Sigmoid colon (tissue), 7 donors: ENCODE results near the gene CNTD1. TPM values are rescaled to one million over a fixed set of nuclear protein-coding genes. Genes with fewer than 3 reads are reported as not detected.

ENCODE experiments used
- DNase-seq: peaks from one replicate; pipeline ENCODE4 v3.0.0-alpha.2; 2019
- H3K27ac ChIP-seq, 4 donors: fragments of 200-600 bp; sonication (generic); one replicate each; pipeline ENCODE4 v1.5.1; 2016 to 2019; ENCODE audit warnings: mild to moderate bottlenecking in 1 of 4
- H3K27me3 ChIP-seq, 3 donors: fragments of 200-600 bp; sonication (generic); one replicate each; pipeline ENCODE4 v1.5.1; 2019; ENCODE audit warnings: mild to moderate bottlenecking in 1 of 3
- H3K36me3 ChIP-seq, 4 donors: fragments of 200-600 bp; sonication (generic); one replicate each; pipeline ENCODE4 v1.5.1; 2016 to 2019
- H3K4me1 ChIP-seq, 4 donors: fragments of 200-600 bp; sonication (generic); one replicate each; pipeline ENCODE4 v1.5.1; 2017 to 2019
- H3K4me3 ChIP-seq, 4 donors: fragments of 200-600 bp; sonication (generic); one replicate each; pipeline ENCODE4 v1.5.1; 2017 to 2019; ENCODE audit warnings: mild to moderate bottlenecking in 2 of 4, moderate library complexity in 1 of 4
- H3K9me3 ChIP-seq, 4 donors: fragments of 200-600 bp in 3 of 4; sonication (generic) in 3 of 4; one replicate each; pipeline versions ENCODE4 v1.5.1 to v1.6.1; 2013 to 2019
- EP300 ChIP-seq, 4 donors: sonication (generic); formaldehyde crosslinking; IDR thresholded peaks; one replicate each; pipeline ENCODE4 v1.6.1; 2017; ENCODE audit warnings: antibody characterized with exemption in 4 of 4
- POLR2A ChIP-seq, 2 donors: fragments of 450-650 bp; IDR thresholded peaks; one replicate each; pipeline ENCODE4 v1.6.1; 2016; ENCODE audit warnings: antibody characterized with exemption in 2 of 2, mild to moderate bottlenecking in 2 of 2, moderate library complexity in 2 of 2
- POLR2AphosphoS5 ChIP-seq, 4 donors: sonication (generic); formaldehyde crosslinking; IDR thresholded peaks; one replicate each; pipeline ENCODE4 v1.6.1; 2017; ENCODE audit warnings: antibody characterized with exemption in 4 of 4
- WGBS, 2 donors: extraction: QIAGEN DNeasy Blood & Tissue Kit; methylation state at CpG; one replicate each; pipeline ENCODE4 v1.1.7; 2013; 5-methylcytosine and 5-hydroxymethylcytosine counted together
- intact Hi-C: fragments of 100-400 bp; cut with DNase I; formaldehyde crosslinking; loops from one replicate; pipeline ENCODE4 v1.15.1; 2023
- polyA plus RNA-seq, 3 donors: library from polyadenylated mRNA; stranded (reverse); fragments of 200-250 nt; gene quantifications; one replicate each; pipeline ENCODE4 v1.2.3, GENCODE V29; 2013
- total RNA-seq, 4 donors: library from RNA; depleted of rRNA; stranded (reverse); fragments of >200 nt; gene quantifications; one replicate each; pipeline ENCODE4 v1.1.0, GENCODE V29; 2016
- TF ChIP-seq, protein P1 (sequence below), 4 experiments: fragments of 450-650 bp in 3 of 4; fragments of 200-600 bp in 1 of 4; IDR thresholded peaks; one replicate each; pipeline ENCODE4 v1.5.1; 2016 to 2019; ENCODE audit warnings: antibody characterized with exemption in 4 of 4, mild to moderate bottlenecking in 3 of 4, moderate library complexity in 2 of 4
- donor health status: healthy with polysubstance abuse.
- donor health status: Bipolar disorder and iron deficiency.
- donor health status: healthy.

The CNTD1 gene
- total and polyA plus RNA-seq, 7 donors: 0.33 to 7.2 (median 2.3) TPM; not detected in 3

DNA sequence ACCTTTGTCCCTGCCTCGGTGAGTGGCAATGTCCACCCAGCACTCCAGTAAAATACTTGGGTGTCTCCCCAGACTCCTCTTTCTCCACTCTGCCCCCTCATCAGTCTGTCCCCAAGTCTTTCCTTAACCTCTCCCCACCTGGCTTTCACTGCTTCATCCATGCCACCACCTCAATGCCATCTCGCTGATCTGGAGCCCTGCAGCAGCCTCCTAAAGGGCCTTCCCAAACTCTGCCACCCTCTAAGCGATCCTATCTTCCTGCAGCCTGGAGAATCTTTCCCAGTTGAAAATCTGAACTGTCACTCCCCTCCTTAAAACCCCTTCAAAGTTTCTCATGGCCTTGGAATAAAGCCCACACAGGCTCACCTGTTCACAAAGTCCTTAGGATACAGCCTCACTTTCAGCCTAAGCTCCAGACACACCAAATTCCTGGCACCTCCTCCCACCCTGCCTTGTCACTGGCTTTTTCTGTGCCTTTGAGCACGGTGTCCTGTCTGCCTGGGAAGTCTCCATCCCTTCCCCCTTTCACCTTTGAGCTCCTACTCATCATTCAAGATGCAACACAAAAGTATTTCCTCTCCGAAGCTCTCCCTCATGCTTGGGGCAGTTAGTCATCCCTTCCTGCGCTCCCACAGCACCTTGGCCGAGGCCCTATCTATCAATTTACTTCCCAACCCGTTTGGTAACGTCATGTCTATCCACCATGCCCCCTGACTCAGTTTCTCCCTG lies 15.4 kb upstream of the CNTD1 start:
- WGBS, 2 donors: 32 to 51% methylated on average over 9 of the region's 9 CpGs

GRCh38 chr17:42783791-42784138 lies 14.9 kb upstream of the CNTD1 start:
- intact Hi-C loops: no loop called here
- peaks cover 41 to 92% (median 76%) of the 10 kb centered on the region in 3 donors for H3K27me3 ChIP-seq
- 36 to 80% methylated on average over 22 of the region's 22 CpGs for WGBS, 2 donors
- H3K4me3 ChIP-seq: no peak overlapping the region
- no peak overlapping the region for H3K27ac ChIP-seq
- peaks cover 0 to 27% (median 22%) of the 10 kb centered on the region in 4 donors for H3K4me1 ChIP-seq
- DNase-seq: no peak
- TF ChIP-seq POLR2A (IDR thresholded peaks at IDR 0.05) (no peak), POLR2AphosphoS5 (IDR thresholded peaks at IDR 0.05) (no peak), EP300 (IDR thresholded peaks at IDR 0.05) (no peak)
- TF ChIP-seq, protein P1, sequence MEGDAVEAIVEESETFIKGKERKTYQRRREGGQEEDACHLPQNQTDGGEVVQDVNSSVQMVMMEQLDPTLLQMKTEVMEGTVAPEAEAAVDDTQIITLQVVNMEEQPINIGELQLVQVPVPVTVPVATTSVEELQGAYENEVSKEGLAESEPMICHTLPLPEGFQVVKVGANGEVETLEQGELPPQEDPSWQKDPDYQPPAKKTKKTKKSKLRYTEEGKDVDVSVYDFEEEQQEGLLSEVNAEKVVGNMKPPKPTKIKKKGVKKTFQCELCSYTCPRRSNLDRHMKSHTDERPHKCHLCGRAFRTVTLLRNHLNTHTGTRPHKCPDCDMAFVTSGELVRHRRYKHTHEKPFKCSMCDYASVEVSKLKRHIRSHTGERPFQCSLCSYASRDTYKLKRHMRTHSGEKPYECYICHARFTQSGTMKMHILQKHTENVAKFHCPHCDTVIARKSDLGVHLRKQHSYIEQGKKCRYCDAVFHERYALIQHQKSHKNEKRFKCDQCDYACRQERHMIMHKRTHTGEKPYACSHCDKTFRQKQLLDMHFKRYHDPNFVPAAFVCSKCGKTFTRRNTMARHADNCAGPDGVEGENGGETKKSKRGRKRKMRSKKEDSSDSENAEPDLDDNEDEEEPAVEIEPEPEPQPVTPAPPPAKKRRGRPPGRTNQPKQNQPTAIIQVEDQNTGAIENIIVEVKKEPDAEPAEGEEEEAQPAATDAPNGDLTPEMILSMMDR (IDR thresholded peaks at IDR 0.05): no peak
- H3K36me3 ChIP-seq: peaks cover 6 to 9% (median 8%) of the 10 kb centered on the region in 4 donors
- H3K9me3 ChIP-seq: no peaks in the 10 kb centered on the region

More for the DNA sequence above, 15.4 kb upstream of the CNTD1 start:
- TF ChIP-seq, protein P1 (IDR thresholded peaks at IDR 0.05): no peak
- TF ChIP-seq EP300 (IDR thresholded peaks at IDR 0.05): no peak
- no peak for TF ChIP-seq POLR2AphosphoS5 (IDR thresholded peaks at IDR 0.05)
- no peak for TF ChIP-seq POLR2A (IDR thresholded peaks at IDR 0.05)
- no peak for DNase-seq
- Histone ChIP-seq H3K36me3 (peaks cover 9 to 15% (median 13%) of the 10 kb centered on the region in 4 donors), H3K27me3 (peaks cover 41 to 87% (median 76%) of the 10 kb centered on the region in 3 donors), H3K27ac (no peak overlapping the region), H3K4me1 (peaks cover 0 to 27% (median 22%) of the 10 kb centered on the region in 4 donors), H3K9me3 (no peaks in the 10 kb centered on the region), H3K4me3 (no peak overlapping the region)
- intact Hi-C loops: no loop called here

DNA sequence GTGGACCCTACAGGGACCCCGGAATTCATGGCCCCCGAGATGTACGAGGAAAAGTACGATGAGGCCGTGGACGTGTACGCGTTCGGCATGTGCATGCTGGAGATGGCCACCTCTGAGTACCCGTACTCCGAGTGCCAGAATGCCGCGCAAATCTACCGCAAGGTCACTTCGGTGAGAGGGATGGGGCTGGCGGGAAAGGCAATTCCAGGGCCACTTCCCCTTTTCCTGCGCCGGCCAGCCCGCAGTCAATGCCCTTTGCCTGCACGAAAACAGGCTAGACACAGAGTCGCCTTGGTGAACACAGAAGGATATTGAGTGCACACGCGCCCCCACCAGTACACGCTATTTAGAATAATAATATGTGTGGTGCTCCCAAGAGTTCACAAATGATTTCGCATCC lies 14.3 kb upstream of the CNTD1 start:
- no peak for DNase-seq
- no peak overlapping the region for H3K4me3 ChIP-seq
- peaks cover 0 to 27% (median 22%) of the 10 kb centered on the region in 4 donors for H3K4me1 ChIP-seq
- TF ChIP-seq POLR2AphosphoS5 (IDR thresholded peaks at IDR 0.05) (no peak), POLR2A (IDR thresholded peaks at IDR 0.05) (no peak), EP300 (IDR thresholded peaks at IDR 0.05) (no peak)
- TF ChIP-seq, protein P1 (IDR thresholded peaks at IDR 0.05): no peak
- no peaks in the 10 kb centered on the region for H3K9me3 ChIP-seq
- H3K27ac ChIP-seq: no peak overlapping the region
- 35 to 81% methylated on average over 25 of the region's 25 CpGs for whole genome bisulfite sequencing, 2 donors
- H3K27me3 ChIP-seq: peaks cover 41 to 94% (median 76%) of the 10 kb centered on the region in 3 donors
- intact Hi-C loops: no loop called here
- H3K36me3 ChIP-seq: peaks cover 0 to 3% (median 2%) of the 10 kb centered on the region in 4 donors

DNA sequence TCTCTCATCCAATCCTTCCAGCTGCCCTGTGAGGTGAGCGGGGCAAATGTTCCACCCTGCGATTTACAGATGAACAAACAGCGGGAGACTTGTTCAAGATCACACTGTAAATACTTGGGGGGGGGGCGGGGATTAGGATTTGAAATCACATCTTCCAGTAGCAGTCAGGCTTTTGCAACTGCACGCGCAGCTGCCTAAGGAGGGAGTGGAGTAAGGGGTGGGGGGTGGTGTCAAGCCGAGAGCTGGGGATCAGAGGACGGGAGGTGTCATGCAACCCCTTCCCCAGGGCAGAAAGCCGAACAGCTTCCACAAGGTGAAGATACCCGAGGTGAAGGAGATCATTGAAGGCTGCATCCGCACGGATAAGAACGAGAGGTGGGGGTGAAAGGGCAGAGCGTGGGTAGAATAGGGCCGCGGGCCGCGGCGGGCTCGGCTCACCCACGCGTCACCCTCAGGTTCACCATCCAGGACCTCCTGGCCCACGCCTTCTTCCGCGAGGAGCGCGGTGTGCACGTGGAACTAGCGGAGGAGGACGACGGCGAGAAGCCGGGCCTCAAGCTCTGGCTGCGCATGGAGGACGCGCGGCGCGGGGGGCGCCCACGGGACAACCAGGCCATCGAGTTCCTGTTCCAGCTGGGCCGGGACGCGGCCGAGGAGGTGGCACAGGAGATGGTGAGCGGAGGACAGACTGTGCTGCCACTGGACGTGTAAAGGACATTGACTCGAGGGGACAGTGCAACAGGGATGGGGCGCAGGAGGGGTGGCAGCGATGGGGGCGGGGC lies 13.7 kb upstream of the CNTD1 start:
- Histone ChIP-seq H3K4me3 (no peak overlapping the region), H3K27me3 (peaks cover 41 to 89% (median 75%) of the 10 kb centered on the region in 3 donors), H3K9me3 (no peaks in the 10 kb centered on the region), H3K36me3 (no peaks in the 10 kb centered on the region), H3K27ac (no peak overlapping the region), H3K4me1 (peaks cover 0 to 26% (median 20%) of the 10 kb centered on the region in 4 donors)
- TF ChIP-seq, protein P1 (IDR thresholded peaks at IDR 0.05): no peak
- 39 to 81% methylated on average over 52 of the region's 52 CpGs for WGBS, 2 donors
- intact Hi-C loops: no loop called here
- no peak for DNase-seq
